Muscle of arm (tissue), 12 donors: Measurements from ENCODE around the gene UBQLN3. TPM values are rescaled to one million over a fixed set of nuclear protein-coding genes. Genes with fewer than 3 reads are reported as not detected.

Source experiments
- DNase-seq: peaks from one replicate; pipeline ENCODE4 v3.0.0-alpha.2; 2013
- polyA plus RNA-seq, 12 donors: library from polyadenylated mRNA; unstranded; fragments of 120-200 nt; gene quantifications; one replicate each; pipeline ENCODE4 v1.2.1, GENCODE V29; 2013; ENCODE audit not compliant: insufficient read length in 12 of 12

UBQLN3 gene
- polyA plus RNA-seq, 12 donors, result not detected

DNA sequence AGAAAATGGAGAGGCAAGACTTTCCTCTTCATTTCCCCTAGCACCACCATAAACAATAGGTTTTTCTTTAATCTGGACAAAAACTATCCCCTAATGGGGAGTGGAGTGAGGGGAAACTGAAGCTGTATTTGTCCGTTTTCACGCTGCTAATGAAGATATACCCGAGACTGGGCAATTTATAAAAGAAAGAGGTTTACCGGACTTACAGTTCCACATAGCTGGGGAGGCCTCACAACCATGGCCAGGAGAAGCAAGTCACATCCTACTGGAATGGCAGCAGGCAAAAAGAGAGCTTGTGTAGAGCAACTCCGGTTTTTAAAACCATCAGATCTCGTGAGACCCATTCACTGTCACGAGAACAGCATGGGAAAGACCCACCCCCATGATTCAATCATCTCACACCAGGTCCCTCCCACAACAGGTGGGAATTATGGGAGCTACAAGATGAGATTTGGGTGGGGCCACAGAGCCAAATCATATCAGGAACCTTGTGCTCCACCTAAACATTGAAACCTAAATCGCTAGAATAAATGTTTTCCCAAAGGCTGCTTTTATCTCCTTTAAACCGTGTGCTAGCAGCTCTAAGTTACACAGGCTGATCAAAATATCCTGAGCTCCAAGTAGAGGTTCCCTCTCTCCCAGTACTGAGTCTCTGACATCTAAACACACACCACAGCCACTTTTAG, 4.3 kb downstream of the UBQLN3 start:
- no peak for DNase-seq

DNA sequence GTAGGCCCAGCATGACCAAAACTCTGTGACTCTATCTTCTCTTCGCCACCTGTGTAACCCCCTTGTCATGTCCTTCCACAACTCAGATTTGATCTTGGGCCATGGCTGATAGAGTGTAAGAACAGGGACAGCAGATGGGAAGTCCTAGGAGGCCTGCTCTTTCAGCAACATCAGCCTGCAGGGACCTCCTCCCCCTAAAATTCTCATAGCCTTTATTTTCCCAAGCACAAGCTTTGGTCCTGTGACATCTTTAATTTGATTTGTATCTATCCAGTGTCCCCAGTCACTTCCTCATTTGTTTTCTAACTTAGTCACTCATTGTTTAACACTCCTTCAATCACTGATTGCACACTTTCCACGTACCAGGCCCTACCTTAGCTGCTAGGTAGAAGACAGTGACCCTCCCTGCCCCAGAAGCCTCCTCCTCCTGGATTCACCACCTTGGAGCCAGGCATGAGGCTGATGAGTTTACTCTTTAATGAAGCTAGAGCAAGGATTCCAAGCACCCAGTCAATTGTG, 5.3 kb downstream of the UBQLN3 start:
- no peak for DNase-seq

DNA sequence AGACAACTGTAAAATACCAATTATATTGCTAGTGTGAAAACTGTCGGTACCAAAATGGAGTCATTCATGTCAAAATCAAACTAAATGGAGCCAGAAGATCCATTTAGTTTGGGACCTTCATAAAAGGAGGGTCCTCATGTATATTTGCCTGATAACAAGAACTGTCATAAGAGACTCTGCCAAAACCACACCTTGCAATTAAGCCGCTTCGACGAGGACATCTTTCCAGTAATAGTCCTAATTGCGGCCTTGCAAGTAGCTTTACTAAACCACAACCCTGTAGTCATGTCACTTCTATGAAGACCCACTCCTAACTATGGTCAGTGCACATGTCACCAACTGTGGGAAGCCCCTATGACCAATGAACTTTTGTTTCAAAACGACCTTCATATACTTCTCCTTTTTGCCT, 9.4 kb downstream of the UBQLN3 start:
- no peak for DNase-seq

DNA sequence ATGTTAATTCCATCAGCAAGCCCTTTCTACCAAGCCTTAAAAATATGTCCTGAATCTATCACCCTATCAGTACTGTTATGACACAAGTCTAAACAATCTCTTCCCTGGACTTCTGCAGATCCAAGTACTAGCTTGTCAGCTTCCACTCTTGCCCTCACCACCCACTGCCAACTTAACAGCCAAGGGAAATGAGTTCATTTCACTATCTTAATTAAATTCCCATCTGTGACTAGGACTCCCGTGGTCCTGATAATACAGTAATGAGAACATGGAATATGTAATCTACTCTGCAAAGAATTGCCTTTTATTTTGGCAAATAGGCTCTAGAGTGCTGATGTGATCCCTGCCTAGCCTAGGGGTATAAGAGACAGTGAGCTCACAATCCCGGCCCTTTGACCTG, 10.1 kb downstream of the UBQLN3 start:
- no peak for DNase-seq

DNA sequence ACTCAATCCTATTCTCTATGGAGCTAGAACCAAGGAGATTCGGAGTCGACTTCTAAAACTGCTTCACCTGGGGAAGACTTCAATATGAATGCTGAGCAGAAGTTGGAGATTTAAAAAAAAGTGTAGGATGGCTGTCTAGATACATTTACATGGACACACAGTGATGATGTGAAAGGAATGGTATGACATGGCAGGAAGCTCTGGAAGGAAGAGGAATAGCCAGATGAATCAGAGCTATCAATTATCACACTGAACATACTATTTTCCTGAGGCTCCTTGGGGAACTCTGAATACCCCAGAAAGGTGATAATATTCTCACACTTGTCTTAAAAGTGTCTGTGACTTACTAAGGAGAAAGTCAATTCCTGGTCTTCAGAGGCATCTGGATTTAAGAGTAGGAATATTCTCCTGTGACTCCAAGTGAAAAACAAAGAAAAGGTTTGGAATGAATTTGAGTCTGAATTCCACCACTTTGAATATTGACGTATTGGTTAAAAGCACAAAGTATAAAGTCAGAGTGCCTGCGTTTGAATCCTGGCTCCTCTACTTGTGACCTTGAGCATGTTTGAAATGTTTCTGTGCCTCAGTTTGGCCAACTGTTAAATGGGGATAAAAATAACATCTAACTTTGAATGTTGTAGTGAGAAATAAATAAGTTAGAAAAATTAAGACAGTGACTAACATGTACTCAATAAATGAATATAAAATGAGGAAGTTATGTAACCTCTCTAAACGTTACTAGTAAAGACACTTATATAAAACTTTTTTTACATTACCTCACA, 20.0 kb downstream of the UBQLN3 start:
- no peak for DNase-seq

DNA sequence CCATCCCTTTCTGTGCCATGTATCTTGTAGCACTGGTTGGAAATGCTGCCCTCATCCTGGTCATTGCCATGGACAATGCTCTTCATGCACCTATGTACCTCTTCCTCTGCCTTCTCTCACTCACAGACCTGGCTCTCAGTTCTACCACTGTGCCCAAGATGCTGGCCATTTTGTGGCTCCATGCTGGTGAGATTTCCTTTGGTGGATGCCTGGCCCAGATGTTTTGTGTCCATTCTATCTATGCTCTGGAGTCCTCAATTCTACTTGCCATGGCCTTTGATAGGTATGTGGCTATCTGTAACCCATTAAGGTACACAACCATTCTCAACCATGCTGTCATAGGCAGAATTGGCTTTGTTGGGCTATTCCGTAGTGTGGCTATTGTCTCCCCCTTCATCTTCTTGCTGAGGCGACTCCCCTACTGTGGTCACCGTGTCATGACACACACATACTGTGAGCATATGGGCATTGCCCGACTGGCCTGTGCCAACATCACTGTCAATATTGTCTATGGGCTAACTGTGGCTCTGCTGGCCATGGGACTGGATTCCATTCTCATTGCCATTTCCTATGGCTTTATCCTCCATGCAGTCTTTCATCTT, 20.9 kb downstream of the UBQLN3 start:
- DNase-seq, result no peak

DNA sequence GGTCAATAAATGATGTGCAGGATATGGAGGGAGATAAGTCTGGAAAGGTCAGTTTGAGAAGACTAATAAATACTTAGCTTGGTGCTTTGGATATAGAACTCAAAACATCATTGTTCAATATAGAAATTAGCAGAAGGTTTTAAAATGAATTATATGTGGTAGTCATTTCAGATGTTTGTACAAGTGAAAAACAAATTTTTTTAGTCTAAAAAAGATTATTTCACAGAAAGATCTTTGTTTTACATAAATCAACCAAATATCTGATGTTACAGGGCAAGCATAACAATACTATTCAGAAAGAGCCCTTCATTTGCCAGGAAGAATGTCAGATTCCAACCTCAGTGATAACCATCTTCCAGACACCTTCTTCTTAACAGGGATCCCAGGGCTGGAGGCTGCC, 21.4 kb downstream of the UBQLN3 start, which contains the start of gene OR52D1:
OR52D1 (plus strand) TSS at position 301 of the 400 bp plus-strand sequence; CDS start at position 323, 22 bp downstream.
- no peak for DNase-seq

DNA sequence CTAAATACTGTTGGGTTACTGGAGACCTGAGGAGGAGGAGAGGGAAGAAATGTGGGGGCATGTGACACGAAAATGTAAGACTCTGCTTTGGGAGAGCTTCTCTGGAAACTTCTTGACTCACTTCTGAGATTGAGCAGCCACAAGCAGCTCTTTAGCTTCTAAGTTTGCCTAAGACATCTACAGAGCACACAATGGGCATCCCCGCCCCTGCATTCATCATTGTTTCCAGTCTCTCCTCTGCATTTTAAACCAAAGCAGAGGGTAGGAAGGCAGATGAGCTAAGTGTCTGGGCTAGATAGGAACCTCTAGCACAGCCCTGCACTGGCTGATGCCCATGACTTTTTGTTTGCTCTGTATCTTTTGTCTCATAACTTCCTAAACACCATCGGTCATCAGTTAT, 23.3 kb downstream of the UBQLN3 start:
- DNase-seq, result no peak

DNA sequence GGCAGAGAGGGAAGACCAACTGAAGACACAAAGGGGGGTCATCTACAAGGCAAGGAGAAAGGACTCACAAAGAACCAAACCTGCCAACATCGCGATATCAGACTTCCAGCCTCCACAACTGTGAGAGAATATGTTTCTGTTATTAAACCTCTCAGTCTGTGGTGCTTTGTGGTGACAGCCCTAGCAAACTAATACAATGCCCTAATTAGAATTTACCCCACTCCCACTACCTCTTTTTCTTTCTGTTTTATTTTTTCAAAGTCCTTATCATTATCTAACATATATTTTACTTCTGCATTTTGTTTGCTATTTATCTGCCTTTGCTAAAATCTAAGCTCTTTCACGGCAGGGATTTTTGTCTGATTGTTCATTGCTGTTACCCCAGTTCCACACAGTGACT, 23.8 kb downstream of the UBQLN3 start:
- DNase-seq, result no peak

DNA sequence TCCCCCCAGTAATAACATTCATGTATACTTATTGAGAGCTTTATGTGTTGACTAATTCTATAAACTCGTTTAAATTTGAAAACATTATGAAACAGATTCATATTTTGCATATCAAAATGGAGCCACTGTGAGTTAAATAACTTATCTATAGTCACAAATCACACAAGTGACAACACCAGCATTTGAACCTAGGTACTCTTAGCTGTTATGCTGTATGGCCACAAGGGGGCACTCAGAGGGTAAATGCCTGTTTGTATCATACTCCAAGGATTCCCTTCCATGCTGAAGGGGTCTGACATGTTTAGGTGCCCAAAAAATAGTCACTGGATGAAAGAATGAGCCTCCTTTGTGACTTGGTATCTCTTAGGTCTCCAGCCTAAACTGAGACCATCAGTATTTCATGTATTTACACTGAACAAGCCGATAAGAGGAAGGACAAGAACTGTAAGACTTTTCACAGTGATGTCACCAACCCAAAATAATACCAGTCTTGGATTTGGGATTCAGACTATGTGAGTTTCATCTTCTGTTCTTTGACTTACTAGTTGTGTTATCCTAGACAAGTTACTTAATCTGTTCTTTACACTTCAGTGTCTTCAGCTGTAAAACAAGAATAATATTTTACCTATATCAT, 33.5 kb downstream of the UBQLN3 start:
- DNase-seq, result peak; percentile 20

DNA sequence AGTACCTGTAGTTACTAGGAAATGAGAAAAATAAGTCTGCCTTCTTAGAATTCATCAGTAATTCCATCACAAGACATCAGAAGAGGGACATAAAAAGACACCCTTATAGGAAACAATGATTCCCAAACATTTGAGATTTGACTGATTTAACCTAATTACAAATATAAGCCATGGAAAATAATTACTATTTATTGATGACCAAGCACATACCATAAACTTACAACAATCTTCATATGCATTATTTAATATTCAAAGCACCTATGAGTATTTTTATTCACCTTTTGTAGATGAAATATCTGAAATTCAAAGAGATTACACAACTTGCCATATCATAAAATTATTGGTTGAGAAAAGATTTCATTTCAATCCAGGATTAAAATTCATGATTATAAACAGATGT, 35.8 kb downstream of the UBQLN3 start:
- no peak for DNase-seq

DNA sequence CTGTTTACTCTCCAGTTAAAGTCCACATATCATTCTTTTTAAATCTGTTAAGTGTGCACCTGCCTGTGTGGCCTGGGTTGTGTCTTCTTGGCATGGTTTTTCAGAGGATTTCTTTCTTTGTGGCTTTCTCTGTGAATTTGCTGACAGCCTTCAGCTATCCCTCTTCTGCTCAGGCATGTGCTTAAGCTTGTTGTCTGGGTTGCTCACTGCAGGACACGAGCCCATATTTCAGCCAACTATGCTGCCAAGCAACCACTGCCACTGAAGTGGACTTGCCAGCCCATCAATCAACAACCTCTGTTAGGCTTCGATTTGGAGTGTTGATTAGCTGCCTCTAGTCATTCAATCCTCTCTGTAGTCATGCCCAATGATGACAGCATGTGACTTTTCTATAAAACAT, 42.2 kb downstream of the UBQLN3 start:
- no peak for DNase-seq

DNA sequence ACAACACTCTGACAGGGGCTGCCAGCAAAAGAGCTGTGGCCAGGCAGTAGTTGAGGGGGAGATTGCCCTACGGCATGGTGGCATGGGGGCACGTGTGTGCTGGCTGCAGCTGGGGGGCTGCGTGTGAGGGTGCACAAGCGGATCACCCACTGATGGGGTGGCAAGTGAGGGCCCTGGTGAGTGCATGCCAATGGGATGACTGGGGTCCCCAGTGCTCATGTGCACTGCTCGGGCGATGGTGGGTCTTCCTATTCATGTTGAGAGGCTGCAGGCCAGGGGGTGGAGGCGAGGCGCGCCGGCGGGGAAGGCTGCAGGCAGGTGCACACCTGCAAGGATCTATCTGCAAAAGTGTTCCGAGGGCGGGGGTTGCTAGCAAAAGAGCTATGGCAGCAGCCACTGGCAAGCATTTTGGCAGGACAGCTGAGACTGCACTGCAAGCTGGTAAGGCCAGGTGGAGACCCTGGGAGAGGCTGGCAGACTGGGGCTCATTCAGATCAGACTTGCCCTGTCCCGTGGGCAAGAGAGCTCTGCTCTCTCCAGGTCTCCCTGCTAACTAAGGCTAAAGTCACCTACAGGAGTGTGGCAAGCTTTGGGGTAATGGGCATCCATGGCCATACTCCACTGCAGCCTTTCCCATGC, 48.7 kb downstream of the UBQLN3 start:
- no peak for DNase-seq

Other genes starting within 250 kb of the UBQLN3 start
- gene HBE1, start 240.0 kb downstream of the UBQLN3 start, polyA plus RNA-seq, result 10 to 100 TPM in 7 of 12 donors, 1 to 10 TPM in 4, not detected in 1; 1.4 to 85.4 (median 19.9) TPM
- under 1 TPM in 1 of 12 donors, not detected in 11; 0.33 TPM for gene OR51B4, start 208.0 kb downstream of the UBQLN3 start, polyA plus RNA-seq
- not detected for gene OR51B2, start 185.7 kb downstream of the UBQLN3 start, polyA plus RNA-seq
- under 1 TPM in 6 of 12 donors, not detected in 6; 0.14 to 0.37 (median 0.19) TPM for gene OR51B5, start 166.4 kb downstream of the UBQLN3 start, polyA plus RNA-seq
- not detected for gene OR51B6, start 158.4 kb downstream of the UBQLN3 start, polyA plus RNA-seq
- gene OR51M1, start 126.1 kb downstream of the UBQLN3 start, polyA plus RNA-seq, result not detected
- gene OR51Q1, start 87.8 kb downstream of the UBQLN3 start, polyA plus RNA-seq, result not detected
- gene OR51I1, start 68.4 kb downstream of the UBQLN3 start, polyA plus RNA-seq, result not detected
- not detected for gene OR51I2, start 60.6 kb downstream of the UBQLN3 start, polyA plus RNA-seq
- gene OR52D1, start 21.3 kb downstream of the UBQLN3 start, polyA plus RNA-seq, result not detected
- gene UBQLNL, start 6.7 kb upstream of the UBQLN3 start, polyA plus RNA-seq, result under 1 TPM in 10 of 12 donors, not detected in 2; 0.11 to 0.77 (median 0.17) TPM
- under 1 TPM in 1 of 12 donors, not detected in 11; 0.29 TPM for gene OR52H1, start 38.6 kb upstream of the UBQLN3 start, polyA plus RNA-seq
- gene OR52B6, start 70.9 kb upstream of the UBQLN3 start, polyA plus RNA-seq, result under 1 TPM in 1 of 12 donors, not detected in 11; 0.17 TPM
- gene TRIM6, start 86.7 kb upstream of the UBQLN3 start, polyA plus RNA-seq, result 1 to 10 TPM in 8 of 12 donors, under 1 TPM in 2, not detected in 2; 0.93 to 3.6 (median 1.3) TPM
- gene TRIM34, start 115.0 kb upstream of the UBQLN3 start, polyA plus RNA-seq, result 1 to 10 TPM in 10 of 12 donors, not detected in 2; 2.9 to 9.6 (median 4.4) TPM
- 10 to 100 TPM in 11 of 12 donors, not detected in 1; 10.8 to 23.6 (median 14.5) TPM for gene TRIM5, start 175.1 kb upstream of the UBQLN3 start, polyA plus RNA-seq
- 10 to 100 TPM in 4 of 12 donors, 1 to 10 TPM in 7, not detected in 1; 4.5 to 17.5 (median 9.6) TPM for gene TRIM22, start 179.8 kb upstream of the UBQLN3 start, polyA plus RNA-seq
- not detected for gene OR56B1, start 226.5 kb upstream of the UBQLN3 start, polyA plus RNA-seq
- not detected for gene OR52N4, start 244.3 kb upstream of the UBQLN3 start, polyA plus RNA-seq